Jurkat, Clone E6-1 (cell line): ENCODE data around the gene MRPL37.
"Not testable (repeated sequence)": the region's sequence is repeated elsewhere in the genome, so short reads cannot be mapped to it uniquely, and the experiment has no call there.

Experiments used
- DNase-seq: peaks from one replicate; pipeline ENCODE4 v3.0.0-alpha.2; 2011; ENCODE audit warnings: low read depth, low spot score
- H3K4me3 ChIP-seq: 2 replicates; pipeline ENCODE4 v1.5.1; 2011; ENCODE audit warnings: mild to moderate bottlenecking, low read length, control low read depth, moderate library complexity

Gene MRPL37

DNA sequence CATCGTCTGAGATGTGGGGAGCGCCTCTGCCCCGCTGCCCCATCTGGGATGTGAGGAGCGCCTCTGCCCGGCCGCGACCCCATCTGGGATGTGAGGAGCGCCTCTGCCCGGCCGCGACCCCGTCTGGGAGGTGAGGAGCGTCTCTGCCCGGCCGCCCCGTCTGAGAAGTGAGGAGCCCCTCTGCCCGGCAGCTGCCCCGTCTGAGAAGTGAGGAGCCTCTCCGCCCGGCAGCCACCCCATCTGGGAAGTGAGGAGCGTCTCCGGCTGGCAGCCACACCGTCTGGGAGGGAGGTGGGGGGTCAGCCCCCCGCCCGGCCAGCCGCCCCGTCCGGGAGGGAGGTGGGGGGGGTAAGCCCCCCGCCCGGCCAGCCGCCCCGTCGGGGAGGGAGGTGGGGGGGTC lies 33.2 kb downstream of the MRPL37 start:
- DNase-seq, H3K4me3 ChIP-seq: not testable (repeated sequence)

GRCh38 chr1:54234284-54234683 lies 34.3 kb downstream of the MRPL37 start:
- H3K4me3 ChIP-seq, result no peak overlapping the region
- no peak for DNase-seq

- DNase-seq, result no peak
- H3K4me3 ChIP-seq, result no peak overlapping the region
These were observed 37.6 kb downstream of the MRPL37 start for GRCh38 chr1:54237586-54237985.

DNA sequence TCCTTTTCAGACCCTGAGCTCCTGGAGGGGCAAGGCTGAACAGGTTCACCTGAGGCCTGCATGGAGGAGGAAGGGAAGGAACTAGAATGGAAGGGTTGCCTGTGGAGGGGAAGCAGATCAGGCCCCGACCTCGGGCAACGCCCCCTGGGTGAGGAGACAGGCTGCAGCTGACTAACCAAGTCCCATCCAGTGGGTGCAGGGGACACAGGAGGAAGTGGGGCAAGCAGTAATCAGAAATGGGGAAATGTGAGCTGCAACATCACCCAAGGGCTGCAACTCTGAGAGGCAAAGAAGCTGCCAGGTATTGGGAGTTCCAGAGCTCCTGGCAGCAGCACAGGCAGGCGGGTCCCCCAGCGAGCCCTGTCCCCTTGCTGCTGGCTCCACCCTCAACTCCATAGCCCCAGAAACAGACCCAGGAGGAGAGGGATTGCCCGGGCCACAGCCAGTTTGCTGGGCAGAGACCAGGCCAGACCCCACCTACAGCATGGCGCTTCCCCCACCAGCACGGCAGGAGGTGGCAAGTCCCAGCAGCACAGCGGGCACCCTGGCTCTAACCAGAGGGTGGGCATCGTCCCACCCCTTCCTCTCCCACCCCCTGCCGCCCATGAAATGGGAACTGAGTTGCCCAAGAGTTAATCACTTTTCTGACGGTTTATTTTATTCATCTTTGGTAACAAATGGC lies 38.5 kb downstream of the MRPL37 start:
- no peak overlapping the region for H3K4me3 ChIP-seq
- no peak for DNase-seq

DNA sequence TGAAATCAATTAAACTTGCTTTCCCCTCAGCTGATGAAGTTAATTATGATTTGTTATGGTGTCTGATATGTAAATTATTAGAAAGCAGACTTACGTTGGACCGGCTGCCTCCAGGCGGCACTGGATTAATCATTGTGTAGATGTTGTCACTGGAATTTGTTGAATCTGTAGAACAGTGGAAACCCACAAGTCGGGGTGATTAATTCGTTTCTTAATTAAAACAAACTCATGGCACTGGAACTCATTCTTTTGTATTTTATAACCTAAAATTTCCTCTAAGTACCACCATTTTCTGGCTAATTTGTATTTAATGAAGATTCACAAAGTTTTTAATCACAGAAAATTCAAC lies 39.0 kb downstream of the MRPL37 start:
- no peak for DNase-seq

DNA sequence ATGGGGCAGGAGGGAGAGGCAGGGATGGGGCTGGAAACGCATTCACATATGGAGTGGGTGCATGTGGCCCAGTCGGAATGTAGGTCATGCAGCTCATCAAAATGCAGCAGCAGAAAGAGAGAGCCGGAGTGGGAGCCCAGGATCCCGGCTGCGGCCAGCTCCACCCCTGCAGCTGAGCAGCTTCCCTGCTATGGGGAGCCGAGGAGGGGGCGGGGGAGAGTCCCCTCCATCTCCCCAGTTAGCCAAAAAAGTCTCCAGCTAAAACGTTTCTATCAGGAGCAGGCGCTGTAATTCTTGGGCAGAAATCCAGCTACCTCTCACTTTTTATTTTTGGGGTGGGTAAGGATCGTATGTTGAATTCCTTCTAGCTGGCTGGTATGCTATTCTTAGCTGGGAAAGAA lies 39.7 kb downstream of the MRPL37 start:
- no peak for DNase-seq
- H3K4me3 ChIP-seq, result no peak overlapping the region

More for the DNA sequence above, 39.0 kb downstream of the MRPL37 start:
- no peak overlapping the region for H3K4me3 ChIP-seq

DNA sequence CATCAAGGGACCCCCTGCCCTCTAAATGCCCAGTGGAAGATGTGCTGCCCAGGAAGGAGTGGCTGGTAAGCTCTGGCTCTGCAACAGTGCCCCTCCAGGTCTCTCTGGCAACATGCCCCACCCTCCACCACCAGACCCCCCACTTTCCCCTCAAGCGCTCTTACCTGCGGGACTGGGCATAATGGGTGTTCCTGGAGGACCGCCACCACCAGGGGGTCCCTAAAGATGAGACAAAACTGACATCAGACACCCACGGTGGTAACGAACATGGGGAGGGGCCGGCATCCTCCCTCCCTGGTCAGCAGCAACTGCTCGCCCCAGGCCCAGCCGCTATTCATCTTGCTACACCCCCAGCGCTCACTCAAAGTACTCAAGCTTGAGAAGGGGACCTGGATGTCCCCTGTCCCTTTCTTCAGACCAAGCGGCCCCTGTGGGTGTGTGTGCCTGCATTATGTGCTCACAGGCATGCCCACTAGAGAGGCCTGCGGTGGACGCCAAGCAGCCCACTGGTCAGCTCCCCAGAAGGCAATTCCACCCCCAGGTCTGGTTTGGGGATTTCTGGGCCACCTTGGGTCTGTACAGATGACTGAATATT lies 40.9 kb downstream of the MRPL37 start:
- DNase-seq, result no peak
- H3K4me3 ChIP-seq, result no peak overlapping the region

- no peak for DNase-seq
- no peak overlapping the region for H3K4me3 ChIP-seq
These were observed 41.4 kb downstream of the MRPL37 start for GRCh38 chr1:54241364-54241763.

- DNase-seq, result no peak
- H3K4me3 ChIP-seq, result no peak overlapping the region
These were observed 43.1 kb downstream of the MRPL37 start for GRCh38 chr1:54243022-54243421.

DNA sequence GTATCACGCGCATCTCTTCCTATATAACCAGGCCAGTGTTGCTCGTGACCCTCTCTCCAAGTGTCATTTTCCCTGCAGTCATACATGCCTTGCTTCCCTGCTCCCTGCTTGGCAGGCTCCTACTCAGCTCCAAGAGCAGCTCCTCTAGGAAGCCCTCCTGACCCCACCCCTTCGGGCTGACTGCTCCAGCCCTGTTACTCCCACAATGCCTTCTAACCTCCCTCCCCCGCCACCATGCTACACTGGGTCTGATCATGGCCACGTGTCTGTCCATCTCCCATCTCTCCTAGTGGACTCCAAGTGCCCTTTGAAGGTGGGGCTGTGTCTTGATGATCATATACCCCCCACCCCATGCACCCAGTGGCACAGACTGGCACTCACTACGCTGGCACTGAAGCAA lies 44.7 kb downstream of the MRPL37 start:
- no peak overlapping the region for H3K4me3 ChIP-seq
- DNase-seq, result no peak

- DNase-seq, result no peak
- no peak overlapping the region for H3K4me3 ChIP-seq
These were observed 45.5 kb downstream of the MRPL37 start for GRCh38 chr1:54245501-54245900.

DNA sequence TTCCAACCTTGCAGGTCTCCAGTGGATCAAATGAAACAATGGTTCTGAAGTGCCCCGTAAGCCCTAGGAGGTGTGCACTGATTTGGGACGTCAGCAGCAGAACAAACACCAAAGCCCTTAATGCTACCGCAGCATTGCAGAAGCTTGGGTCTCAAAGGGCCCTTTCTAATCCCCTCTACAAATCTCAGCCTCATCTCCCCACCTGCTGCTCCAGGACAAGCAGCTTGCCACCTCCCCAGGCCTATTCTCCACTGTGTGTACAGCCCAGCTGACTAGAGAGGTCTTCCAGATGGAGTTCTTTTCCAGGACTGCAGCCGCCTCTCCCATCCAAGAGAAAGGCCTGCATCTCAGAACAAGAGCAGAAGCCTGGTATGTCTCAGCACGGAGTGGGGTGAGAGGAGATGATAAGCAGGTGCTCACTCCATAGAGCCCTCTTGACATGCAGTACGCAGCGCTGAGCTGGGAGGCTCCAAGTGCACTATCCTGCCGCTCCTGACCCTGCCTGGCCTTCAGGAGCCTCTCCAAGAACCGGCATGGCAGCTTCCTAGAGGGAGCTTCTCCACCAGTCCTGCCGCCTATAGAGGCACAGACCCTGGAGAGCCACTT lies 46.3 kb downstream of the MRPL37 start:
- H3K4me3 ChIP-seq, result no peak overlapping the region
- no peak for DNase-seq

- no peak for DNase-seq
- H3K4me3 ChIP-seq, result no peak overlapping the region
These were observed 48.0 kb downstream of the MRPL37 start for GRCh38 chr1:54247863-54248515.

GRCh38 chr1:54248966-54249365 lies 49.0 kb downstream of the MRPL37 start:
- DNase-seq, result no peak
- H3K4me3 ChIP-seq, result no peak overlapping the region

- no peak overlapping the region for H3K4me3 ChIP-seq
- DNase-seq, result no peak
These were observed 50.0 kb downstream of the MRPL37 start for GRCh38 chr1:54249819-54250435.

- H3K4me3 ChIP-seq, result no peak overlapping the region
- DNase-seq, result no peak
These were observed 50.7 kb downstream of the MRPL37 start for GRCh38 chr1:54250670-54251069.

DNA sequence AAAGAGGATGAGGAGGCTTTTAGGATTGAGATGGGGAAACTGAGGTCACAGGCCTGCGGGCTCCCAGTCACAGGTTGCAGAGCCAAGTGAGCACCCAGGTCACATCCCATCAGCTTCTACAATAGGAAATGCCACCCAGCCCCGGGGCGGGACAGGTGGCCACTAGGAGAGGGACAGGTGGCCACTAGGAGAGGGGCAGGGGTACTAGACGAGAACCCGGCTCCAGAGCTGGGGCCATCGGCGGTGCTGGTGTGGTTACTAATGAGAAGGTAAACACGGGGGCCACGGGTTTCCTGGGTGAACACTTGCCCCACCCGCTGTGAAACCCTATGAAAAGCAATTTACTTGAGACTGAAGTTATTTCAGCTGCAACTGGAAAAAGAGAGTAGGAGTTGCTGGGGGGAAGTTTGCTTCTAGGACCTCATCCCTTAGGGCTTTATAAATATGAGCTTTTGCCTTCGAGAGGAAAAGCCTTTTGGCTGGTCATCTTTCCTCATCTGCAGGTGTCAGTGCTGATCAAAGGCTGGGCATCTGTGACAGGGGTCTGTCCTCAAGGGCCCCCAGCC lies 52.5 kb downstream of the MRPL37 start:
- no peak overlapping the region for H3K4me3 ChIP-seq
- no peak for DNase-seq

- no peak for DNase-seq
- no peak overlapping the region for H3K4me3 ChIP-seq
These were observed 53.5 kb downstream of the MRPL37 start for GRCh38 chr1:54253480-54253879.

DNA sequence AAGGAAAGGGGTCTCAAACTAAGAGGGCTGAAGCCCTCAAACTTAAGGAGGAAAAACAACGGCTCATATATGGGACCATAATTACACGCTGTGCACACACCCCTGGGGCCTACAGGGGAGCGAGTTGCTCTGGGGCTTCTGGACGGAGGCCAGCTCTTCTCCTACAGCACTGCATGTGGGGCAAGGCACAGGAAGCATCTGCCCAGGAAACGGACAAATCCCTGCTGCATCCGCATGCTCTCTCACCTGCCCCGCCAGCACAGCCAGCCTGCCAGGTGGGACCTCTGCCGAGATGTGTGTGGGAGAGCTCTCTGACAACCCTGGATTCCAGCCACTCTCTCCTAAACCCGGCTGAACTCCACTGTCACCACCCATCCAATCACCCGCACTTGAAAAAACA lies 54.1 kb downstream of the MRPL37 start:
- no peak overlapping the region for H3K4me3 ChIP-seq
- no peak for DNase-seq
